ENCODE results near the gene UBA3. TPM values are rescaled to one million over a fixed set of nuclear protein-coding genes. Genes with fewer than 3 reads are reported as not detected.

UBA3 gene
- total and polyA plus RNA-seq, 2 of the 13 experiments (the other 11 are each of a cell fraction or from before 2014, with no cell fraction given), result 40.7 to 49.0 TPM

- TF ChIP-seq ZNF891 (CRISPR knock-in tag; IDR thresholded peaks at IDR 0.05) (peak; percentile 99), ZNF3 (CRISPR knock-in tag; IDR thresholded peaks at IDR 0.05) (no peak), ZSCAN29 (CRISPR knock-in tag; conservative IDR thresholded peaks at IDR 0.05) (no peak), ZNF777 (CRISPR knock-in tag; IDR thresholded peaks at IDR 0.05) (peak; percentile 48; the same call in 1 of the 2 replicates), ZNF253 (CRISPR knock-in tag; IDR thresholded peaks at IDR 0.05; ENCODE audit: borderline replicate concordance) (0 out of 2 replicates have a peak, but pooled peaks have one; percentile 43), BHLHE40 (IDR thresholded peaks at IDR 0.05; ENCODE audit: low read length) (peak; percentile 27; the same call in 1 of the 2 replicates), YEATS2 (CRISPR knock-in tag; IDR thresholded peaks at IDR 0.05; ENCODE audit: borderline replicate concordance) (peak; percentile 84), CHCHD3 (CRISPR knock-in tag; IDR thresholded peaks at IDR 0.05) (no peak), KMT2B (CRISPR knock-in tag; IDR thresholded peaks at IDR 0.05) (peak; percentile 84), MNT (IDR thresholded peaks at IDR 0.05) (peak; percentile 47), HBP1 (CRISPR knock-in tag; IDR thresholded peaks at IDR 0.05; ENCODE audit: low read depth) (no peak), MZF1 (CRISPR knock-in tag; IDR thresholded peaks at IDR 0.05; ENCODE audit: borderline replicate concordance) (0 out of 2 replicates have a peak, but pooled peaks have one; percentile 36), RBM22 (optimal IDR thresholded peaks at IDR 0.05; ENCODE audit: low read length) (peak; percentile 92), MEIS1 (CRISPR knock-in tag; IDR thresholded peaks at IDR 0.05; ENCODE audit: borderline replicate concordance) (0 out of 2 replicates have a peak, but pooled peaks have one; percentile 51), NFKBIZ (CRISPR knock-in tag; IDR thresholded peaks at IDR 0.05) (no peak), NFYB (CRISPR knock-in tag; IDR thresholded peaks at IDR 0.05) (no peak), ONECUT2 (CRISPR knock-in tag; IDR thresholded peaks at IDR 0.05) (no peak), MXD4 (CRISPR knock-in tag; IDR thresholded peaks at IDR 0.05) (peak; percentile 67; the same call in 1 of the 2 replicates), CBX1 (IDR thresholded peaks at IDR 0.05; ENCODE audit: low read depth) (peak; percentile 60), SRF (IDR thresholded peaks at IDR 0.05; ENCODE audit: low read depth, low read length) (no peak), ZNF780A (CRISPR knock-in tag; IDR thresholded peaks at IDR 0.05) (no peak), ZNF124 (CRISPR knock-in tag; IDR thresholded peaks at IDR 0.05) (no peak), ARID3A (IDR thresholded peaks at IDR 0.05; ENCODE audit: low read depth, low read length) (no peak), TRIM24 (CRISPR knock-in tag; IDR thresholded peaks at IDR 0.05) (no peak), POLR2AphosphoS5 (IDR thresholded peaks at IDR 0.05; ENCODE audit: low read depth, low read length) (peak; percentile 80; the same call in 1 of the 2 replicates), ZNF451 (CRISPR knock-in tag; IDR thresholded peaks at IDR 0.05) (0 out of 2 replicates have a peak, but pooled peaks have one; percentile 48), MAFK (conservative IDR thresholded peaks at IDR 0.05 in 1 of 2, IDR thresholded peaks at IDR 0.05 in 1 of 2; ENCODE audit: low read length in 2 of 2) (0 out of 4 replicates have a peak, but pooled peaks of 1 of the 2 experiments have one; percentile 12), HOXD1 (CRISPR knock-in tag; IDR thresholded peaks at IDR 0.05) (no peak)
These were observed 28.3 kb downstream of the UBA3 start, which contains the start of gene TMF1 (continued) for GRCh38 chr3:69051756-69052471.
